GM21528 (cell line): ENCODE measurements around the gene DALRD3.

Experiments used
- ATAC-seq: cut with Tn5 transposase; IDR thresholded peaks from one replicate; pipeline ENCODE4 v1.9.1; 2021; ENCODE audit warnings: mild to moderate bottlenecking, moderate library complexity; ENCODE audit not compliant: unreplicated experiment, low FRiP score

Gene DALRD3

DNA sequence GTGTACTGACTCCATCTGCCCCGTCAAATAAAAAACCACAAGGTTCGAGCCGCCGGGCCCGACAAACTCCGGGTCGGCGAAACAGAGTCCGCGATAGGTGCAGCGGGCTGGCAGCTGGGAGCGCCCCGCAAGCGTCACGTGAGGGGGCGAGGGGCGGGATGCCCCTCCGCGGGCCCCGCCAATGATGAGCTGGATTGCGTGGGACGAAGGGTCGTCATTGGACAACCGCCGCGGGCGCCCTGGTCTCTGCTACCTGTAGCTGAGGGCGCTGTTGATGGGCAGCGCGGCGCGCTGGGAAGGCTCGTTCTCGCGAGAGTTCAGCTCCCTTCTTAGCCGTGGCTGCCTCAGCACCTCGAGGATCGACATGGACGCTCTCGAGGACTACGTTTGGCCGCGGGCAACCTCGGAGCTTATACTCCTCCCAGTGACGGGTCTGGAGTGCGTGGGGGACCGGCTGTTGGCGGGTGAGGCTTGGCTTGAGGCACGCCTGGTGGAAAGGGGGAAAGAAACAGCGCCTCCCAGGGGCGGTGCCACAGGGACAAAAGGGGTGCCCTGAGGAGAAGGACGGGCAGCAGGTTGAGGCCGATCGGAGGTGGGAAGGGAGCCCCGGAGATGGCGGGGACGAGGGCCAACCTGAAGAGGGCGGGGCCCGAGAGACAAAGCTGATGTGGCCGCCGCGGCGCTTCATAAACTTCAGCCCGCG, 11.2 kb downstream of the DALRD3 start, which contains the start of gene WDR6:
Gene WDR6, plus strand, starts transcription at position 324 of the 703 bp plus-strand sequence. Its CDS starts 41 bp downstream, at position 365.
- peak; percentile 78 for ATAC-seq

- peak; percentile 3 for ATAC-seq
Observed at GRCh38 chr3:49006408-49007067, 11.8 kb downstream of the DALRD3 start.

GRCh38 chr3:49005998-49006397, 12.4 kb downstream of the DALRD3 start:
- no peak for ATAC-seq

- no peak for ATAC-seq
Observed at GRCh38 chr3:49005303-49005680, 13.1 kb downstream of the DALRD3 start.

DNA sequence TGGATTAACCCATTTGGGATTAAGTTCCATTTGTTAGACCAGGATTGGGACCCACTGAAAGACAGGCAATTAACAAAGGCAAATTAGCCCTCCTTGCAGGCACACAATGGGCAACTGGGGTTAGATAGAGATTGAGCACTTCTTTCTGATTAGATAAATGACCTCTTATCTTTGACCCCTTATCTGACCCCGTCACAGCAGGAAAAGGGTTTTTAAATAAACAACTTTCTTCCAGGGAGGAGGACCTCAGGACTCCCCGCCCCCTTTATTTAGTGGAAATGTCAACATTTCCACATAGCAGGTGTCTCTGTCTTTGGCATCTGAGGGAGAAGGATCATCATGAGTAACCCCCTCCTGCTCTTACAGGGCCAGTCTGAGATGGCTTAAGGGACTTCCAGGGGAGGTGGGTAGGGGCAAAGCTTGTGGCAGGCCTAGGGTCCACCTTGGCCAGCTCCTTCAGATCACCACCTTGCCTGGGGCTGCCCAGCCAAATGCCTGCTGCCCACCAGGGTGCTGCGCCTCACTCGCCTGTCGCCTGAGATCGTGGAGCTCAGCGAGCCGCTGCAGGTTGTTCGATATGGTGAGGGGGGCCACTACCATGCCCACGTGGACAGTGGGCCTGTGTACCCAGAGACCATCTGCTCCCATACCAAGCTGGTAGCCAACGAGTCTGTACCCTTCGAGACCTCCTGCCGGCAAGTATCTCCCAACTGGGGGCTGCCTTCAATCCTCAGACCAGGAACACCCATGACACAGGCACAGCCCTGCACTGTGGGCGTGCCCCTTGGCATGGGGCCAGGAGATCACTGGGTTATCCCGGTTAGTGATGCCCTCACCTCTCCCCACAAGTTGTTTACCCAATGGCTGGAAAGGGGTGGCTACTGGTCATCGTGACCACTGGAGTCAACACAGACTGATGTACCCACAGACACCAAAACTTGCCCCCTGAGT, 13.8 kb downstream of the DALRD3 start:
- ATAC-seq, result no peak

- ATAC-seq, result no peak
Observed at GRCh38 chr3:49001155-49001554, 17.2 kb downstream of the DALRD3 start.

GRCh38 chr3:48999085-48999858, 19.1 kb downstream of the DALRD3 start:
- ATAC-seq, result no peak

DNA sequence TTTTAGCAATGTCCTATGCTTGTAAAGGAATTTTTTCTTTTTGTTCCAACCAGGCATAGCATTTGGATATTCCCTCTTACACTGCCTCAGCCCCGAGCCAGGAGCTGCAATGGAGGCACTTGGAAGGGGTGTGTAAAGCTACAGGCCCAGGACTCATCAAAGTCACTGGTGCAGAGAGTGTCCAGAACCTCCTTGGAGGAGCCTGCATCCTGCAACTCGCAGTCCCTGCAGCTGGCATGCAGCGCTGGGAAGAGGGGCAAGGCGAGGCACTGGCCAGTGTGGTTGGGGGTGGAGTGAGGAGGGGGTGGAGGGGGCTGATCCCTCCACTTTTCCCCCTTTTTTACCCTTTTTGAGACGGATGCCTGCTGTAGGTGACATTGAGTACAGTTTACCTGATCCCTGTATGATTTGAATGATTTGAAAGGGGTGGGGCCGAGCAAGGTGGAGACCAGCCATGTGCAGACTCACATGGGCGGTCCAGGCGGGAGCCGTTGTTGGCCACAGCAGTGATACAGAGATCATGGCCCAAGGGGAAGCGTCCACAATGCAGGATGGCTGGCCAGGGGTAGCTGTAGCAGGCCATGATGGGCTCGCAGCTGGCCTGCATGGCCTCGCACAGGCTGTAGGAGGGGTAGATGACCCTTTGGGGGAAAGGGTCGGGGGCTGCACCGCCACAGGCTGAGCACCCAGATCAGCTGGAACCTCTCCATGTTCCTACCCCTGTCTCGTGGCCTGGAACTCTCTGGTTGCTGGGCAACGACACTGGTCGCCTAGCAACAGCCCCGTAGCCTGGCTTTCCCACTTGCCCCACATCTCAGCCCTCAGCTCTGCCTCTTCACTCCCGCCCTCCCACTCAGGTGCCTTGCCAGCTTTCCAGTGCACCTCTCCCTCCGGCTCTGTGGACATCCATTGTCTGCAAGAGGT, 20.4 kb downstream of the DALRD3 start:
- no peak for ATAC-seq

GRCh38 chr3:48997102-48997635, 21.2 kb downstream of the DALRD3 start:
- no peak for ATAC-seq

DNA sequence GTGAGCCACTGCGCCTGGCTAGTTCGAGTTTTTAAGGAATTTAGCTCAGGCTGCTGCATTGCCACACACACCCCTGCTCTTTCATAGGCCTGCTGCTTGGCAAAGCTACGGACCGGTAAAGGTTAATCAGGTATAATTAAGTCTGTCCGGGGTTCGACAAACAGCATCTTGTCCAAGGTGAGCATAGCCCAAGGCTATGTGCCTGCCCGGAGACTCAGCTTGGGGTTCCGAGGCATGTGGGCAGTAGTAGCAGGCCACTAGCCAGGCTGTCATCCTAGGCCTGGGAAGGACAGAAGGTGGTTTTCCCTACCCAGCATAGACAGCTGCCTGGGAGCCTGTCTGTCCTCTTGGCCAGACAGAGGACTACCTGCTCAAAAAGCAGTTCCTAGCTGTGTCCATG, 21.7 kb downstream of the DALRD3 start:
- no peak for ATAC-seq

DNA sequence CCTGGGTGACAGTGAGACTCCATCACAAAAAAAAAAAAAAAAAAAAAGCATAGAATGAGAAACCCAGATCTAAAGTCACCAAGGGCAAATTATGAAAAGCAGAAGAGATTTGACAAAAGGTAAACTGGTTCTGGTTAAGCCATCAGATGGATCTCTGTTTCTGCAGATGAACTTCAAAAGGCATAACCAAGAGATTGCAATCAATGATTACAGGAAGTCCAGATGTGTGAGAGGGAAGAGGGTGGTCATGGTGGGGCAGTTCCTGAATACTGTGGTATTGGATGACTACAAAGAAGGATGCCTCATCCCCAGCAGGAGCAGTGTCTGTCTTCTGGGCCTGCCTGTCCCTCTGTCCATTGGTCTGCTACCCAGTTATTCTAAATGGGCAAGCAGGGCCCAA, 24.5 kb downstream of the DALRD3 start:
- ATAC-seq, result no peak

- no peak for ATAC-seq
Observed at GRCh38 chr3:48991851-48992545, 26.4 kb downstream of the DALRD3 start.

- ATAC-seq, result peak; percentile 17
Observed at GRCh38 chr3:48990636-48991469, 27.5 kb downstream of the DALRD3 start.

DNA sequence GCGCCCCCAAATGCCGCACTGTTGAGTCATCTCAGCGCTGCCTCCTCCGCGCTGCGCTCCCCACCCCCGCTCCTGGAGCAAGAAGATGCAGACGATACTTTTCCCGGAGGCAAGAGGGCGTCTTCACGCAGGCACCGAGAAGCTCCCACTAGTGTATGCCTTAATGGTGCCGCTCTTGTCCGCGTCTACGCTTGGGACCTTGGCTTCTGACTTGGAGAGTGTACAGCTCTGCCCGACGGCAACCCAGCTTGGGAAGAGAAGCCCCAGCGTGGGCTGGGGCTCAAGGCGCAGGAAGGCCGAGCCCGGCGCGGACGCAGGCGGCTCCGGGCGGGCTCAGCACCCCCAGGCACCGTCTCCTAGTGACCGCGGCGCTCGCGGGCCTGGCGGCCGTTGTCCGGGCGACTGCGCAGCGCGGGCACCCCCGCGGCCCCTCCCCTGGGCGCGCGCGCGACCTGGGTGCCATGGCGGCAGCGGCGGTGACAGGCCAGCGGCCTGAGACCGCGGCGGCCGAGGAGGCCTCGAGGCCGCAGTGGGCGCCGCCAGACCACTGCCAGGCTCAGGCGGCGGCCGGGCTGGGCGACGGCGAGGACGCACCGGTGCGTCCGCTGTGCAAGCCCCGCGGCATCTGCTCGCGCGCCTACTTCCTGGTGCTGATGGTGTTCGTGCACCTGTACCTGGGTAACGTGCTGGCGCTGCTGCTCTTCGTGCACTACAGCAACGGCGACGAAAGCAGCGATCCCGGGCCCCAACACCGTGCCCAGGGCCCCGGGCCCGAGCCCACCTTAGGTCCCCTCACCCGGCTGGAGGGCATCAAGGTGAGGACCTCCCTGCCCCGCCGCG, 28.4 kb downstream of the DALRD3 start, which contains the start of gene P4HTM:
Gene P4HTM, plus strand, starts transcription at position 446 of the 840 bp plus-strand sequence. Its CDS starts 16 bp downstream, at position 462.
- peak; percentile 41 for ATAC-seq

DNA sequence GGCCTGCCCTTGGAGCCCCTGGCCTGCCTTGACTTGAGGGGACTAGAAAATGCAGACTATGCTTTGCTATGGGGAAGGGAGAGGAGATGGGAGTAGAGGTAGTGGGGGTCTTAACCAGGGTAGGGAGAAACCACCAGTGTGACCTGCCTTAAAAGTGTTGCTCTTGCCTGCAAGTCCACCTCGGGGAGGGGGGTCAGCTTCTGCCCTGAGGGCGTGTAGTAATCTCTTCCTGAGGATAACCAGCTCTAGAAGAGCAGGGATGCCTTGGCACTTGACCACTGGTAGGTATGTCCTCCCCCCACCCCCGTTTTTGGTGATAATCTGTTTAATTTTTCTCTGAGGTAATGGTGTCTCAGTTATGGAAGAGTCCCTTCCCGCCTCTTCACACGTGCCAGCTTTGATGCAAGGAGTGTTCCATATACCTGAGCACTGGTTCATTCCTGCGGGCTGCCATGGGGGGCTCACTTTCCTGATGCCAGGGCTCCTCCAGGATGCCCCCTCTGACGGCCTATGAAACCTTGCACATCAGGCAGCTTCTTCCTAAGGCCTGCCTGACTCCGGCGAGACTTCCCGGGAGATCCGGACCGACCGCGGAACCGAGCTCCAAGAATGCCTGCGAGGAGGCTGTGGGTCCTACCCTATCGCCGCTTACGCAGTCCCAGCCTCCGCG, 29.1 kb downstream of the DALRD3 start:
- no peak for ATAC-seq

DNA sequence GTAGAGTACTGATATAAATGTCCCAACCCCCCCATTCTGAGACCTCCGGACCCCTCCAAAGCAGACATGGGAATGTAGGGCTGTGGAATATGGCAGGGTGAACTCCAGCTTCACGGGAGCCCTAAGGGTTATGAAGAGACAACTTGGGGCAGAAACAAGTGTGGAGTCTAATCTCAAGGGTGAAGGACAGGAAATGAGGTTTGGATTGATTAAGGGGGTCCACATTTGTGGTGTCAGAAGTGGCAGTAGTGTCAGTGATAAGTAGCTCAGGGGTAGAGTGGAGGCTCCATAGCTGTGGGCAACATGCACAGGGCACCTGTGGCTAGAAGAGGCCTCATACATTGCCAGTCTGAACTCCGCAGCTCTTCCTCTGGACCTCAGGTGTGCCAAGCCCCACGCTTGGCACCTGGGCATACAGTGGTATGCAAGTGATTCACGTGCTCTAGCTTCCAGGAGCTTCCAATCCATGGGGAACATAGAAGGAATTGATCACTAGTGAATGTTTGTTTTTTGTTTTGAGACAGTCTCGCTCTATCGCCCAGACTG, 32.5 kb downstream of the DALRD3 start:
- no peak for ATAC-seq
